NCI-H1048 (cell line): ENCODE measurements around the gene MPZL1.
"Not testable (repeated sequence)": the region's sequence is repeated elsewhere in the genome, so short reads cannot be mapped to it uniquely, and the experiment has no call there.

ENCODE experiments used
- DNase-seq: peaks from one replicate; lab custom pipeline; 2025; lab: John Stamatoyannopoulos, UW

The MPZL1 gene

GRCh38 chr1:167812972-167813371 is 91.2 kb downstream of the MPZL1 start:
- no peak for DNase-seq

GRCh38 chr1:167815650-167816049 is 93.9 kb downstream of the MPZL1 start:
- no peak for DNase-seq

- no peak for DNase-seq
Observed at GRCh38 chr1:167819849-167820683, 98.3 kb downstream of the MPZL1 start.

- no peak for DNase-seq
Observed at GRCh38 chr1:167820684-167821355, 99.0 kb downstream of the MPZL1 start.

GRCh38 chr1:167821356-167821685 is 99.5 kb downstream of the MPZL1 start:
- DNase-seq, result no peak

- DNase-seq, result no peak
Observed at GRCh38 chr1:167821969-167822685, 100.3 kb downstream of the MPZL1 start.

- DNase-seq, result no peak
Observed at GRCh38 chr1:167824163-167824794, 102.5 kb downstream of the MPZL1 start.

- no peak for DNase-seq
Observed at GRCh38 chr1:167825419-167826079, 103.8 kb downstream of the MPZL1 start.

GRCh38 chr1:167826127-167826526 is 104.3 kb downstream of the MPZL1 start:
- no peak for DNase-seq

GRCh38 chr1:167829868-167830267 is 108.1 kb downstream of the MPZL1 start:
- no peak for DNase-seq

- DNase-seq, result not testable (repeated sequence)
Observed at GRCh38 chr1:167830668-167831067, 108.9 kb downstream of the MPZL1 start.

GRCh38 chr1:167832693-167833092 is 110.9 kb downstream of the MPZL1 start:
- no peak for DNase-seq

GRCh38 chr1:167833904-167834303 is 112.1 kb downstream of the MPZL1 start:
- no peak for DNase-seq

GRCh38 chr1:167836197-167836596 is 114.4 kb downstream of the MPZL1 start:
- DNase-seq, result no peak

GRCh38 chr1:167837326-167837725 is 115.5 kb downstream of the MPZL1 start:
- no peak for DNase-seq

GRCh38 chr1:167839009-167839408 is 117.2 kb downstream of the MPZL1 start:
- DNase-seq, result no peak
